Caco-2 (cell line): ENCODE measurements around the gene HPN. TPM values are rescaled to one million over a fixed set of nuclear protein-coding genes. Genes with fewer than 3 reads are reported as not detected.

ENCODE experiments used
- BruUV-seq: library from RNA; stranded (reverse); fragments of 400-500 nt; replicated peaks from 2 replicates; lab custom pipeline; 2021; lab: Mats Ljungman, UMichigan
- CTCF ChIA-PET: fragments of 300-600 bp; sonication (Branson Sonifier 250); formaldehyde crosslinking; loops from one replicate; lab custom pipeline; 2022; ENCODE audit warnings: antibody characterized with exemption; lab: Charles Lee
- POLR2A ChIA-PET: fragments of 300-600 bp; sonication (Branson Sonifier 250); formaldehyde crosslinking; loops from one replicate; lab custom pipeline; 2022; ENCODE audit warnings: antibody characterized with exemption; lab: Charles Lee
- DNase-seq, 2 experiments: peaks; one replicate each; pipeline versions ENCODE4 v3.0.0 to v3.0.0-alpha.2; 2020 to 2022
- H3K27me3 ChIP-seq: replicated peaks from 2 replicates; pipeline ENCODE4 v1.6.0; 2011; ENCODE audit warnings: low read length; ENCODE audit not compliant: control insufficient read depth, insufficient read depth
- H3K36me3 ChIP-seq: 2 replicates; pipeline ENCODE4 v1.5.1; 2011; ENCODE audit warnings: low read length; ENCODE audit not compliant: control insufficient read depth, insufficient read depth
- H3K4me1 ChIP-seq: fragments of 250-450 bp; sonication (Bioruptor Pico); 2 replicates; pipeline ENCODE4 v1.5.1; 2020; ENCODE audit warnings: mild to moderate bottlenecking
- H3K4me3 ChIP-seq: 2 replicates; pipeline ENCODE4 v1.5.1; 2011; ENCODE audit warnings: low read depth, mild to moderate bottlenecking, control low read depth, low read length
- H3K9me3 ChIP-seq: fragments of 250-450 bp; sonication (Bioruptor Pico); 2 replicates; pipeline ENCODE4 v1.5.1; 2020; ENCODE audit warnings: mild to moderate bottlenecking, moderate library complexity
- H3K27ac Mint-ChIP-seq: one replicate; pipeline ENCODE4 v1.8.0; 2022; ENCODE audit warnings: mixed read lengths; ENCODE audit not compliant: unreplicated experiment
- H3K27me3 Mint-ChIP-seq: one replicate; pipeline ENCODE4 v1.8.0; 2022; ENCODE audit warnings: mixed read lengths; ENCODE audit not compliant: insufficient read depth, unreplicated experiment
- H3K36me3 Mint-ChIP-seq: one replicate; pipeline ENCODE4 v1.8.0; 2022; ENCODE audit warnings: mild to moderate bottlenecking, mixed read lengths; ENCODE audit not compliant: insufficient read depth, unreplicated experiment
- H3K4me1 Mint-ChIP-seq: one replicate; pipeline ENCODE4 v1.8.0; 2022; ENCODE audit warnings: low read depth, mixed read lengths; ENCODE audit not compliant: unreplicated experiment
- H3K4me3 Mint-ChIP-seq: one replicate; pipeline ENCODE4 v1.8.0; 2022; ENCODE audit warnings: mild to moderate bottlenecking, moderate library complexity, mixed read lengths; ENCODE audit not compliant: unreplicated experiment
- H3K9me3 Mint-ChIP-seq: one replicate; pipeline ENCODE4 v1.8.0; 2022; ENCODE audit warnings: mixed read lengths; ENCODE audit not compliant: unreplicated experiment
- CTCF ChIP-seq, 2 experiments: fragments of 200-600 bp in 1 of 2; IDR thresholded peaks; 1 replicate in 1 of 2; 2 replicates in 1 of 2; pipeline versions ENCODE4 v1.5.1 to v1.8.0; 2011 to 2022; ENCODE audit warnings: antibody characterized with exemption in 1 of 2, control low read depth in 1 of 2, inconsistent platforms in 1 of 2, low read depth in 1 of 2, low read length in 1 of 2, mild to moderate bottlenecking in 1 of 2, moderate library complexity in 1 of 2; ENCODE audit not compliant: insufficient read depth in 1 of 2, severe bottlenecking in 1 of 2, unreplicated experiment in 1 of 2
- intact Hi-C: fragments of 100-400 bp; cut with micrococcal nuclease; formaldehyde crosslinking; loops from one replicate; pipeline ENCODE4 v1.10.0; 2022; ENCODE audit not compliant: unreplicated experiment
- total RNA-seq: library from RNA; stranded (reverse); gene quantifications from 2 replicates; pipeline ENCODE4 v1.2.3, GENCODE V29; 2022

Gene HPN
- total RNA-seq, 1 experiment from 2014 or later = 20.8 TPM

DNA sequence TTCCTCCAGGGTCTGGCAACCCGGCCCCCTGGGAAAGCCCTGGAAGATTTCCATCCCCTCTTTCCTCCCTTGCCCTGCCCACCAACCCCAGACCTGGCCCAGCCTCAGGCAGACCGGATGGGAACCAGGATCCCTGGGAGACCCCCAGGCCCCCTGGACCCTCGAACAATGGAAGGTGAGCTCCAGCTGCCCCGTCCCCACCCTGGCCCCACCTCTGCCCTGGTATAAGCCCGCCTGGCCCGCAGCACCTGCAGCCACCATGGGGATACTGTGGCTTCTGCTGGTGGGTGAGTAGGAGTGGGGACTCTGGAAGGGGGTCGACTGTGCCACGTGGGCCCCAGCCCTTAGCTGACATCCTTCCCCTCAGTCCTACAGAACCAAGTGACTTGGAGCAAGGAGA lies 32.4 kb downstream of the HPN start:
- no peak overlapping the region for H3K27ac Mint-ChIP-seq
- intact Hi-C loops = no loop called here
- Histone ChIP-seq H3K4me3 (no peak overlapping the region), H3K9me3 (peaks cover 8% of the 10 kb centered on the region; the same call in 1 of the 2 replicates), H3K27me3 (no peaks in the 10 kb centered on the region; the same call in 1 of the 2 replicates), H3K36me3 (no peaks in the 10 kb centered on the region), H3K4me1 (no peaks in the 10 kb centered on the region)
- H3K36me3 Mint-ChIP-seq = no peaks in the 10 kb centered on the region
- no peaks in the 10 kb centered on the region for H3K4me1 Mint-ChIP-seq
- POLR2A ChIA-PET = no interaction called here
- H3K27me3 Mint-ChIP-seq = peaks cover 2% of the 10 kb centered on the region
- no peak overlapping the region for H3K4me3 Mint-ChIP-seq
- H3K9me3 Mint-ChIP-seq = no peaks in the 10 kb centered on the region
- no peak for DNase-seq
- CTCF ChIA-PET = no interaction called here
- BruUV-seq = no TSS peak
- TF ChIP-seq CTCF (IDR thresholded peaks at IDR 0.05; ENCODE audit: insufficient read depth in 1 of 2, low read depth in 1 of 2, low read length in 1 of 2, severe bottlenecking in 1 of 2, unreplicated experiment in 1 of 2) = no peak

DNA sequence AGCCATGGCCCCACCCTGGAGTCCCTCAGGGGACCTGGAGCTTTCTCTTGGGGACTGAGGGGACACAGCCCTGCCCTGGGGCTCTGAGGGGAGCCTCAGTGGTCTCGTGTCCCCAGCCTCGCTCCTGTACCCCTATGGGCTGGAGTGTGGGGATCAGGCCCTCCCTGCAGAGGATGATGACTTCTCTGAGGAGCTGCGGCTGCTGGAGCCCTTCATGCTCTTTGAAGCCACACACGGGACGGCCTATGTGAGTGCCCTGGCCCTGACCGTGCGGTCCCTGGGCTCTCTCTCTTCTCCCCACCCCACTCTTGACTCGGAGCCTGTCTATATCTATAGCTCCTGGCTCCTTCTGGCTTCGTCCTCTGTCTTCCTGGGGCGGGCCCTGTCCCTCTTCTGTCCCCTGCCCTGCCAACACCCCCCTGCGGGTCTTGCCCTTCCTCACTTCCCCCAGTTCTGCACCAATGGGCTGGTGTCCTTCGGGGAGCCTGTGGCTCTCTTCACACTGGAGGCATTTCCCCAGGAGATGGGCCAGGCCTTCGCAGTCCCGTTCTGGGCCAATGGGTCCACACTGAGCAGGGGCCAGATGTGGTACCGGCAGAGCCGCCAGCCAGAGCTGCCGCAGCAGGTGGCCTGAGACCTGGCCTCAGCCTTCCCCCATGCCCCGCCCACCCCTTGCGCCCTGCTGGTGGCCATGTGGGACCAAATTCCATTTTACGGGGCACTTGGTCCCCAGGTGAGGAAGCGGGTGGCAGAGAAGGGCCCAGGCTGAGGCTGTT lies 33.1 kb downstream of the HPN start:
- BruUV-seq = no TSS peak
- ChIA-PET POLR2A (no interaction called here), CTCF (no interaction called here)
- TF ChIP-seq CTCF (IDR thresholded peaks at IDR 0.05; ENCODE audit: insufficient read depth in 1 of 2, low read depth in 1 of 2, low read length in 1 of 2, severe bottlenecking in 1 of 2, unreplicated experiment in 1 of 2) = no peak
- no peak overlapping the region for H3K27ac Mint-ChIP-seq
- Histone ChIP-seq H3K27me3 (no peaks in the 10 kb centered on the region; the same call in 1 of the 2 replicates), H3K4me1 (no peaks in the 10 kb centered on the region), H3K36me3 (no peaks in the 10 kb centered on the region), H3K4me3 (no peak overlapping the region), H3K9me3 (peaks cover 8% of the 10 kb centered on the region; the same call in 1 of the 2 replicates)
- H3K4me1 Mint-ChIP-seq = no peaks in the 10 kb centered on the region
- peaks cover 2% of the 10 kb centered on the region for H3K27me3 Mint-ChIP-seq
- H3K4me3 Mint-ChIP-seq = no peak overlapping the region
- H3K9me3 Mint-ChIP-seq = no peaks in the 10 kb centered on the region
- DNase-seq = no peak
- no peaks in the 10 kb centered on the region for H3K36me3 Mint-ChIP-seq
- intact Hi-C loops = no loop called here

GRCh38 chr19:35075202-35076025 lies 33.9 kb downstream of the HPN start:
- Mint-ChIP-seq H3K36me3 (no peaks in the 10 kb centered on the region), H3K27me3 (peaks cover 2% of the 10 kb centered on the region), H3K27ac (no peak overlapping the region), H3K4me3 (no peak overlapping the region), H3K9me3 (no peaks in the 10 kb centered on the region), H3K4me1 (no peaks in the 10 kb centered on the region)
- Histone ChIP-seq H3K4me3 (no peak overlapping the region), H3K36me3 (no peaks in the 10 kb centered on the region), H3K27me3 (no peaks in the 10 kb centered on the region; the same call in 1 of the 2 replicates), H3K4me1 (no peaks in the 10 kb centered on the region), H3K9me3 (peaks cover 4% of the 10 kb centered on the region; the same call in 1 of the 2 replicates)
- ChIA-PET POLR2A (no interaction called here), CTCF (no interaction called here)
- intact Hi-C loops = no loop called here
- DNase-seq = no peak
- TF ChIP-seq CTCF (IDR thresholded peaks at IDR 0.05; ENCODE audit: insufficient read depth in 1 of 2, low read depth in 1 of 2, low read length in 1 of 2, severe bottlenecking in 1 of 2, unreplicated experiment in 1 of 2) = no peak
- BruUV-seq = no TSS peak
